Fibroblast of the aortic adventitia (primary cell): ENCODE data around the gene ZNF556. TPM values are rescaled to one million over a fixed set of nuclear protein-coding genes. Genes with fewer than 3 reads are reported as not detected.

Experiments used
- DNase-seq: peaks from one replicate; pipeline ENCODE4 v3.0.0-alpha.2; 2010; ENCODE audit warnings: low read depth
- H3K4me3 ChIP-seq: 2 replicates; pipeline ENCODE4 v1.5.1; 2011; ENCODE audit warnings: low read depth, mild to moderate bottlenecking, control low read depth, low read length, moderate library complexity
- CTCF ChIP-seq: IDR thresholded peaks from 2 replicates; pipeline ENCODE4 v1.5.1; 2011; ENCODE audit warnings: mild to moderate bottlenecking, low read length, control low read depth, inconsistent platforms; ENCODE audit not compliant: insufficient read depth
- total RNA-seq: library from RNA; depleted of rRNA; stranded (reverse); fragments of >200 nt; gene quantifications from 2 replicates; pipeline ENCODE4 v1.2.3, GENCODE V29; 2012; ENCODE audit warnings: low replicate concordance

The ZNF556 gene
- total RNA-seq, 1 donor, result not detected

DNA sequence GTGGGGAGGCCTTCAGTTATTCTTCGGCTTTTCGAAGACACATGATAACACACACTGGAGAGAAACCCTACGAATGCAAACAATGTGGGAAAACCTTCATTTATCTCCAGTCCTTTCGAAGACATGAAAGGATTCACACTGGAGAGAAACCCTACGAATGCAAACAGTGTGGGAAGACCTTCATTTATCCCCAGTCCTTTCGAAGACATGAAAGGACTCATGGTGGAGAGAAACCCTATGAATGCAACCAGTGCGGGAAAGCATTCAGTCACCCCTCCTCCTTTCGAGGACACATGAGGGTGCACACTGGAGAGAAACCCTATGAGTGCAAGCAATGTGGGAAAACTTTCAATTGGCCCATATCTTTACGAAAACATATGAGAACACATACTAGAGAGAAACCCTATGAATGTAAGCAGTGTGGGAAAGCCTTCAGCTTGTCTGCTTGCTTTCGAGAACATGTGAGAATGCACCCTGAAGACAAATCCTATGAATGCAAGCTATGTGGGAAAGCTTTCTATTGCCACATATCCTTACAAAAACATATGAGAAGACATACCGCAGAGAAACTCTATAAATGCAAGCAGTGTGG is 14.0 kb upstream of the ZNF556 start:
- H3K4me3 ChIP-seq, result no peak overlapping the region
- TF ChIP-seq CTCF, result no peak
- no peak for DNase-seq

DNA sequence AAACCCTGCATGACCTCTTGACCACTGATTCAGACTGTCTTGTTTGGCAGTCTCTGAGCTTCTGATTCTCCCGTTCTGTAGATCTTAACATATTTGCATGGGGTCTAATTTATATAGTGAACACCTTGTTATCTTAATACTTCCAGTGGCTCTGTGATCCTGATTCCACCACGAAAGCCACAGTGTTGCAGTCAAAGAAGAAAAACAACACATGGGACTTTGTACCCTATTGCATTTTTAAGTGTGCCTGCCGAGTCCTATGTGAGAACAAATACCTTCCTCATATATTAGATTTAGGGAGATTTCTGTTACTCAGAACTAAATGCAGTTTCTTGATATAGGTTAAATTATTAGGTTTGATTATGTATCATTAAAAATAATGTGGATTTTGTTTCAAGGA is 12.3 kb upstream of the ZNF556 start:
- TF ChIP-seq CTCF, result no peak
- DNase-seq, result no peak
- no peak overlapping the region for H3K4me3 ChIP-seq

GRCh38 chr19:2856457-2857050 is 10.6 kb upstream of the ZNF556 start:
- no peak for DNase-seq
- no peak overlapping the region for H3K4me3 ChIP-seq

GRCh38 chr19:2858864-2859263 is 8.3 kb upstream of the ZNF556 start:
- no peak for DNase-seq

More at GRCh38 chr19:2856457-2857050, 10.6 kb upstream of the ZNF556 start:
- no peak for TF ChIP-seq CTCF

DNA sequence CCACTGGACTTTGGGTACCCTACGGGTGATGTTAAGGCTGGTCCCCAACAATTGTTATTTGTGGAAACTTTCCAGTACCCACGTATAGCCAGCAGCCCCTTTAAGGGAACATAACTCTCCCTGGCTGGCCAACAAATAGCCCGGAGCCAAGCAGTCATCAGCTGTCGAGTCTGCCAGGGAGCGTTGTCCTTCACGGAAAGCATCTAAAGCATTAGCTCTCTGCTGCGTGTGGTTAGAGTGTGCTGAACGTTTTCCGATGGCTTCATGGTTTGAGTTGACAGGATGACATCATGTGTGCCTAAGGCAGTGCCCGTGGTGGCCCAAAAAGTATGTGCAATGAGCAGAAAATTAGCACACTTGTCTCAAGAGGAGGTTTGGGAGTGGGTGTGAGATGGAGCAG is 3.3 kb upstream of the ZNF556 start:
- no peak for TF ChIP-seq CTCF
- no peak for DNase-seq
- H3K4me3 ChIP-seq, result no peak overlapping the region

More at GRCh38 chr19:2858864-2859263, 8.3 kb upstream of the ZNF556 start:
- H3K4me3 ChIP-seq, result no peak overlapping the region
- TF ChIP-seq CTCF, result no peak

DNA sequence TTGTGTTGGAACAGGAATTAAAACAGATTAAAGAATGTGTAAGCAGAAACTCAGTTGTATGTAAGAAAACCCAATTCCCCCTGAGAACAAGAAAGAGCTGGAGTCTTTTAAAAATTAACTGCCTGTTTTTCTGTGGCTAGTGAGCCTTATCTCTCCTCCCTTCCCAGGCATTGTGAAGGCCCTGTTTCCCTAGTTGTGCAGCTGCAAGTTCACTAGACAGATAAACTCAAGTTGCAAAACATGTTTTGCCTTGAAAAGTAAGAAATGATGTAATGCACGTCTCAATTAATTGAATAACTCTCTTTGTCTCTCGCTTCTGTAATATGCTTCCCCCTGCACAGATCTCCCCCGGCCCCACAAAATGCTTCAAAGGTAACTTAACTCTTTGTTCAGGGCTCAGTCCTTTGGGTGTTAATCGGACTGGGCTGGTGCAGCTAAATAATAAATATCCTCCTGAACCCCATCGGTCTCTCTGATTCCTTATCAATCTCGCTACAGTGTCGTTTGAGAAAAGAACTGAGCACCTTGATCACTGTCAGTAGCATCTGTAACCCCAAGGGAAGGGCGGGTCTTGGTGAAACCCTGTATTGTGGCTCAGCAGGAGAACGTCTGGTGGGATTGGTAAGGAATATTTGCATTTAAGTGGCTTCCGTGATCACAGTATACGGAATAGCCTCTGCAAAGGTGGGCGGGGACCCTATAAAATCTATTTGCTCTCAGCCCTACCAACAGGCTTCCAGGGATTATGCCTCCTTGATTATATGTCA is 1.6 kb upstream of the ZNF556 start:
- TF ChIP-seq CTCF, result no peak
- no peak overlapping the region for H3K4me3 ChIP-seq
- DNase-seq, result no peak
